ENCODE measurements around the gene PTPN2. TPM values are rescaled to one million over a fixed set of nuclear protein-coding genes. Genes with fewer than 3 reads are reported as not detected.

Gene PTPN2
- total RNA-seq, 1 donor from 2014 or later, result 25.9 TPM

GRCh38 chr18:12890964-12891363 is 6.9 kb upstream of the PTPN2 start:
- Mint-ChIP-seq H3K9me3 (ENCODE audit: unreplicated experiment) (no peaks in the 10 kb centered on the region), H3K4me1 (ENCODE audit: low read depth, unreplicated experiment) (no peaks in the 10 kb centered on the region), H3K4me3 (ENCODE audit: unreplicated experiment) (no peak overlapping the region), H3K27ac (ENCODE audit: unreplicated experiment) (no peak overlapping the region), H3K36me3 (ENCODE audit: low read depth, unreplicated experiment) (no peaks in the 10 kb centered on the region), H3K27me3 (ENCODE audit: low read depth, unreplicated experiment) (peaks cover 2% of the 10 kb centered on the region)
- FAIRE-seq (no peak), DNase-seq (ENCODE audit: low read depth) (no peak)
- no peak for TF ChIP-seq EZH2 (IDR thresholded peaks at IDR 0.05; ENCODE audit: insufficient read depth, low read length)
- no peak for TF ChIP-seq CTCF (IDR thresholded peaks at IDR 0.05; ENCODE audit: insufficient read depth, low read depth, low read length)
- no peak overlapping the region for H3K4me3 ChIP-seq (ENCODE audit: insufficient read depth, low read depth, low read length)
- no peak overlapping the region for H3K27ac ChIP-seq (ENCODE audit: low read depth, low read length)
- peaks cover under 1% of the 10 kb centered on the region for H3K27me3 ChIP-seq (ENCODE audit: insufficient read depth, low read length)
- no peaks in the 10 kb centered on the region for H3K36me3 ChIP-seq (ENCODE audit: insufficient read depth, low read length)
- H2AFZ ChIP-seq (ENCODE audit: low read depth, low read length), result no peak overlapping the region
- no peaks in the 10 kb centered on the region for H3K79me2 ChIP-seq (ENCODE audit: insufficient read depth, low read length)
- H3K4me2 ChIP-seq (ENCODE audit: low read length), result no peak overlapping the region
- peaks cover 5% of the 10 kb centered on the region for H4K20me1 ChIP-seq (ENCODE audit: insufficient read depth, low read length)
- H3K9me3 ChIP-seq (ENCODE audit: insufficient read depth, low read depth, low read length), result peaks cover 9% of the 10 kb centered on the region
- no peaks in the 10 kb centered on the region for H3K4me1 ChIP-seq (ENCODE audit: insufficient read depth, low read length)
- no peak overlapping the region for H3K9ac ChIP-seq (ENCODE audit: low read length)

GRCh38 chr18:12886498-12887126 is 2.6 kb upstream of the PTPN2 start:
- Mint-ChIP-seq H3K4me3 (ENCODE audit: unreplicated experiment) (no peak overlapping the region), H3K4me1 (ENCODE audit: low read depth, unreplicated experiment) (peaks cover 10% of the 10 kb centered on the region), H3K27me3 (ENCODE audit: low read depth, unreplicated experiment) (no peaks in the 10 kb centered on the region), H3K36me3 (ENCODE audit: low read depth, unreplicated experiment) (no peaks in the 10 kb centered on the region), H3K27ac (ENCODE audit: unreplicated experiment) (no peak overlapping the region), H3K9me3 (ENCODE audit: unreplicated experiment) (no peaks in the 10 kb centered on the region)
- Histone ChIP-seq H3K9ac (ENCODE audit: low read length) (no peak overlapping the region), H3K27me3 (ENCODE audit: insufficient read depth, low read length) (no peaks in the 10 kb centered on the region), H2AFZ (ENCODE audit: low read depth, low read length) (no peak overlapping the region), H3K4me1 (ENCODE audit: insufficient read depth, low read length) (peaks cover 7% of the 10 kb centered on the region), H4K20me1 (ENCODE audit: insufficient read depth, low read length) (peaks cover 25% of the 10 kb centered on the region), H3K36me3 (ENCODE audit: insufficient read depth, low read length) (no peaks in the 10 kb centered on the region), H3K27ac (ENCODE audit: low read depth, low read length) (no peak overlapping the region), H3K79me2 (ENCODE audit: insufficient read depth, low read length) (peaks cover 19% of the 10 kb centered on the region), H3K9me3 (ENCODE audit: insufficient read depth, low read depth, low read length) (peaks cover 9% of the 10 kb centered on the region), H3K4me3 (ENCODE audit: insufficient read depth, low read depth, low read length) (no peak overlapping the region), H3K4me2 (ENCODE audit: low read length) (no peak overlapping the region)
- no peak for DNase-seq (ENCODE audit: low read depth)
- TF ChIP-seq CTCF (IDR thresholded peaks at IDR 0.05; ENCODE audit: insufficient read depth, low read depth, low read length) (peak; percentile 17), EZH2 (IDR thresholded peaks at IDR 0.05; ENCODE audit: insufficient read depth, low read length) (no peak)
- no peak for FAIRE-seq

- Histone ChIP-seq H2AFZ (ENCODE audit: low read depth, low read length) (no peak overlapping the region), H3K4me1 (ENCODE audit: insufficient read depth, low read length) (peaks cover 7% of the 10 kb centered on the region), H4K20me1 (ENCODE audit: insufficient read depth, low read length) (peaks cover 37% of the 10 kb centered on the region), H3K27me3 (ENCODE audit: insufficient read depth, low read length) (no peaks in the 10 kb centered on the region), H3K4me3 (ENCODE audit: insufficient read depth, low read depth, low read length) (no peak overlapping the region), H3K4me2 (ENCODE audit: low read length) (no peak overlapping the region), H3K79me2 (ENCODE audit: insufficient read depth, low read length) (peaks cover 30% of the 10 kb centered on the region), H3K36me3 (ENCODE audit: insufficient read depth, low read length) (no peaks in the 10 kb centered on the region), H3K9ac (ENCODE audit: low read length) (no peak overlapping the region), H3K9me3 (ENCODE audit: insufficient read depth, low read depth, low read length) (peaks cover 3% of the 10 kb centered on the region), H3K27ac (ENCODE audit: low read depth, low read length) (no peak overlapping the region)
- Mint-ChIP-seq H3K27me3 (ENCODE audit: low read depth, unreplicated experiment) (no peaks in the 10 kb centered on the region), H3K9me3 (ENCODE audit: unreplicated experiment) (no peaks in the 10 kb centered on the region), H3K4me1 (ENCODE audit: low read depth, unreplicated experiment) (peaks cover 19% of the 10 kb centered on the region), H3K36me3 (ENCODE audit: low read depth, unreplicated experiment) (peaks cover 1% of the 10 kb centered on the region), H3K27ac (ENCODE audit: unreplicated experiment) (no peak overlapping the region), H3K4me3 (ENCODE audit: unreplicated experiment) (peak overlapping the region; percentile 95)
- no peak for TF ChIP-seq EZH2 (IDR thresholded peaks at IDR 0.05; ENCODE audit: insufficient read depth, low read length)
- TF ChIP-seq CTCF (IDR thresholded peaks at IDR 0.05; ENCODE audit: insufficient read depth, low read depth, low read length), result no peak
- DNase-seq (ENCODE audit: low read depth) (no peak), FAIRE-seq (no peak)
These were observed 1.5 kb upstream of the PTPN2 start for GRCh38 chr18:12885500-12885899.

All from astrocyte (in vitro differentiated cells and primary cell).